Right lobe of liver (tissue), 6 donors: Measurements from ENCODE around the gene NETO2. TPM values are rescaled to one million over a fixed set of nuclear protein-coding genes. Genes with fewer than 3 reads are reported as not detected.
"Not testable (repeated sequence)": the region's sequence is repeated elsewhere in the genome, so short reads cannot be mapped to it uniquely, and the experiment has no call there.

ENCODE experiments used
- ATAC-seq, 4 donors: fragments of 200-7000 bp; cut with Tn5 transposase; one replicate each; pipeline ENCODE4 v1.9.1; 2020; ENCODE audit warnings: mild to moderate bottlenecking in 4 of 4, moderate library complexity in 4 of 4
- DNase-seq, 3 donors: peaks; one replicate each; pipeline ENCODE4 v3.0.0-alpha.2; 2020
- H3K27ac ChIP-seq, 3 donors: fragments of 200-600 bp; one replicate each; pipeline ENCODE4 v1.8.0; 2022
- H3K27me3 ChIP-seq, 2 donors: fragments of 200-600 bp; one replicate each; pipeline ENCODE4 v1.8.0; 2022
- H3K36me3 ChIP-seq, 4 donors: fragments of 200-600 bp; sonication (generic) in 1 of 4; one replicate each; pipeline versions ENCODE4 v1.5.1 to v1.8.0; 2017 to 2022; ENCODE audit warnings: control low read depth in 1 of 4
- H3K4me1 ChIP-seq, 4 donors: fragments of 200-600 bp; sonication (generic) in 1 of 4; one replicate each; pipeline versions ENCODE4 v1.5.1 to v1.8.0; 2017 to 2022; ENCODE audit warnings: control low read depth in 1 of 4
- H3K4me3 ChIP-seq, 3 donors: fragments of 200-600 bp; one replicate each; pipeline ENCODE4 v1.8.0; 2022
- H3K9me3 ChIP-seq, 4 donors: fragments of 200-600 bp; sonication (generic) in 1 of 4; one replicate each; pipeline versions ENCODE4 v1.5.1 to v1.8.0; 2017 to 2022; ENCODE audit warnings: control low read depth in 1 of 4
- CTCF ChIP-seq, 4 donors: fragments of 200-600 bp in 3 of 4; fragments of 450-650 bp in 1 of 4; IDR thresholded peaks; one replicate each; pipeline versions ENCODE4 v1.5.1 to v1.8.0; 2016 to 2022; ENCODE audit warnings: antibody characterized with exemption in 4 of 4, mild to moderate bottlenecking in 2 of 4
- POLR2A ChIP-seq: fragments of 450-650 bp; IDR thresholded peaks from one replicate; pipeline ENCODE4 v1.6.1; 2017; ENCODE audit warnings: antibody characterized with exemption, mild to moderate bottlenecking
- WGBS: methylation state at CpG from one replicate; pipeline ENCODE4 v1.1.6; 2018; ENCODE audit warnings: low coverage, low lambda C conversion rate; ENCODE audit not compliant: insufficient coverage; ENCODE audit errors: missing lambda C conversion rate; 5-methylcytosine and 5-hydroxymethylcytosine counted together
- intact Hi-C, 2 donors: fragments of 100-400 bp; cut with DNase I; formaldehyde crosslinking; loops; one replicate each; pipeline versions ENCODE4 v1.11.2 to v1.14.1; 2022
- total RNA-seq, 6 experiments: library from RNA; depleted of rRNA in 2 of 6; stranded (reverse); fragments of >200 nt in 2 of 6; fragmentation: NEBNext Ultra II Directional in 3 of 6; extraction: Animal tissue kit (Norgen Biotek cat#: 25700) in 3 of 6; gene quantifications; one replicate each; pipeline versions ENCODE4 v1.1.0 to v1.2.4, GENCODE V29; 2016 to 2023
- donor health status: DM: no; HTN: yes; CAD: no.
- donor health status: DM: no; HTN: no; CAD: no.
- donor health status: DM: no; HTN: no; CAD: no.
- donor health status: DM: no; HTN: yes; CAD: no.
- donor health status: DM: no; HTN: yes; CAD: no.

NETO2 gene
- total RNA-seq, 6 experiments from 2014 or later: 0.29 to 1.6 (median 0.66) TPM

- Histone ChIP-seq H3K9me3 (no peaks in the 10 kb centered on the region), H3K4me3 (no peak overlapping the region), H3K27me3 (no peaks in the 10 kb centered on the region), H3K36me3 (no peaks in the 10 kb centered on the region), H3K4me1 (no peaks in the 10 kb centered on the region), H3K27ac (no peak overlapping the region)
- ATAC-seq (no peak), DNase-seq (no peak)
- TF ChIP-seq CTCF (IDR thresholded peaks at IDR 0.05) (no peak), POLR2A (no peak)
- intact Hi-C loops: no loop called here
- WGBS: 68% methylated on average over 3 of the region's 3 CpGs
Measured at GRCh38 chr16:47127541-47127940, 16.2 kb downstream of the NETO2 start.

GRCh38 chr16:47125757-47126156 lies 18.0 kb downstream of the NETO2 start:
- 76% methylated on average over 4 of the region's 4 CpGs for WGBS
- no peak for ATAC-seq
- intact Hi-C loops: no loop called here
- H3K4me1 ChIP-seq: no peaks in the 10 kb centered on the region
- DNase-seq: no peak
- H3K27me3 ChIP-seq: no peaks in the 10 kb centered on the region
- H3K4me3 ChIP-seq: no peak overlapping the region
- TF ChIP-seq CTCF (IDR thresholded peaks at IDR 0.05): no peak
- no peak for TF ChIP-seq POLR2A
- H3K9me3 ChIP-seq: no peaks in the 10 kb centered on the region
- H3K27ac ChIP-seq: no peak overlapping the region
- no peaks in the 10 kb centered on the region for H3K36me3 ChIP-seq

- TF ChIP-seq CTCF (IDR thresholded peaks at IDR 0.05) (no peak), POLR2A (no peak)
- intact Hi-C loops: no loop called here
- no peaks in the 10 kb centered on the region for H3K27me3 ChIP-seq
- H3K36me3 ChIP-seq: no peaks in the 10 kb centered on the region
- 73% methylated on average over 2 of the region's 2 CpGs for WGBS
- DNase-seq (no peak), ATAC-seq (no peak)
- no peaks in the 10 kb centered on the region for H3K4me1 ChIP-seq
- no peak overlapping the region for H3K4me3 ChIP-seq
- H3K27ac ChIP-seq: no peak overlapping the region
- no peaks in the 10 kb centered on the region for H3K9me3 ChIP-seq
Measured at GRCh38 chr16:47113130-47113529, 30.6 kb downstream of the NETO2 start.

- ATAC-seq (no peak), DNase-seq (no peak)
- no peak for TF ChIP-seq CTCF (IDR thresholded peaks at IDR 0.05)
- no peak for TF ChIP-seq POLR2A
- H3K4me1 ChIP-seq: no peaks in the 10 kb centered on the region
- no peaks in the 10 kb centered on the region for H3K9me3 ChIP-seq
- H3K4me3 ChIP-seq: no peak overlapping the region
- H3K27me3 ChIP-seq: no peaks in the 10 kb centered on the region
- H3K27ac ChIP-seq: no peak overlapping the region
- intact Hi-C loops: no loop called here
- WGBS: 85% methylated on average over 3 of the region's 3 CpGs
- H3K36me3 ChIP-seq: no peaks in the 10 kb centered on the region
Measured at GRCh38 chr16:47110939-47111338, 32.8 kb downstream of the NETO2 start.

- Histone ChIP-seq H3K36me3 (no peaks in the 10 kb centered on the region), H3K4me1 (no peaks in the 10 kb centered on the region), H3K9me3 (no peaks in the 10 kb centered on the region), H3K27me3 (no peaks in the 10 kb centered on the region), H3K27ac (no peak overlapping the region), H3K4me3 (no peak overlapping the region)
- WGBS: 64% methylated on average over 5 of the region's 5 CpGs
- intact Hi-C loops: no loop called here
- DNase-seq: no peak
- ATAC-seq: no peak
- no peak for TF ChIP-seq POLR2A
- TF ChIP-seq CTCF (IDR thresholded peaks at IDR 0.05): no peak
Measured at GRCh38 chr16:47109361-47109760, 34.4 kb downstream of the NETO2 start.

GRCh38 chr16:47102921-47103320 lies 40.8 kb downstream of the NETO2 start:
- DNase-seq, ATAC-seq, intact Hi-C loops, H3K27me3 ChIP-seq, H3K36me3 ChIP-seq, H3K27ac ChIP-seq, H3K4me3 ChIP-seq, H3K4me1 ChIP-seq, H3K9me3 ChIP-seq: not testable (repeated sequence)
- 74% methylated on average over 4 of the region's 4 CpGs for WGBS

- H3K27me3 ChIP-seq, ATAC-seq, H3K4me3 ChIP-seq, H3K4me1 ChIP-seq, DNase-seq, H3K9me3 ChIP-seq, H3K36me3 ChIP-seq, intact Hi-C loops, H3K27ac ChIP-seq: not testable (repeated sequence)
- WGBS: 62% methylated on average over 2 of the region's 6 CpGs
Measured at GRCh38 chr16:47097154-47097553, 46.6 kb downstream of the NETO2 start.
